Testis (tissue), 2 donors: ENCODE measurements around the gene ZNF777.

Source experiments
- CTCF ChIP-seq, 3 experiments: fragments of 450-650 bp in 2 of 3; fragments of 200-600 bp in 1 of 3; sonication (generic) in 1 of 3; IDR thresholded peaks; one replicate each; pipeline ENCODE4 v1.5.1; 2016 to 2019; ENCODE audit warnings: antibody characterized with exemption in 3 of 3, mild to moderate bottlenecking in 2 of 3, moderate library complexity in 1 of 3
- POLR2A ChIP-seq: fragments of 450-650 bp; IDR thresholded peaks from one replicate; pipeline ENCODE4 v1.6.1; 2017; ENCODE audit warnings: antibody characterized with exemption, mild to moderate bottlenecking, moderate library complexity

- no peak for TF ChIP-seq CTCF (IDR thresholded peaks at IDR 0.05)
- no peak for TF ChIP-seq POLR2A
These were observed 6.5 kb upstream of the ZNF777 start for GRCh38 chr7:149467321-149467859.
